ENCODE results near the gene ASCL2.
"Not testable (repeated sequence)": the region's sequence is repeated elsewhere in the genome, so short reads cannot be mapped to it uniquely, and the experiment has no call there.

Gene ASCL2

GRCh38 chr11:2297623-2298030, 27.2 kb upstream of the ASCL2 start:
- DNase-seq (ENCODE audit: low spot score) = no peak

- DNase-seq (ENCODE audit: low spot score) = no peak
These were observed 26.7 kb upstream of the ASCL2 start for GRCh38 chr11:2296913-2297622.

- no peak for DNase-seq (ENCODE audit: low spot score)
These were observed 25.9 kb upstream of the ASCL2 start for GRCh38 chr11:2295971-2296912.

- DNase-seq (ENCODE audit: low spot score) = no peak
These were observed 24.5 kb upstream of the ASCL2 start for GRCh38 chr11:2294926-2295290.

GRCh38 chr11:2293984-2294925, 23.9 kb upstream of the ASCL2 start:
- no peak for DNase-seq (ENCODE audit: low spot score)

- no peak for DNase-seq (ENCODE audit: low spot score)
These were observed 23.2 kb upstream of the ASCL2 start for GRCh38 chr11:2293531-2293971.

GRCh38 chr11:2290351-2290841, 20.0 kb upstream of the ASCL2 start:
- no peak for DNase-seq (ENCODE audit: low spot score)

- no peak for DNase-seq (ENCODE audit: low spot score)
These were observed 19.5 kb upstream of the ASCL2 start for GRCh38 chr11:2289859-2290258.

GRCh38 chr11:2289350-2289749, 19.0 kb upstream of the ASCL2 start:
- DNase-seq (ENCODE audit: low spot score) = no peak

- no peak for DNase-seq (ENCODE audit: low spot score)
These were observed 16.7 kb upstream of the ASCL2 start for GRCh38 chr11:2287091-2287490.

- DNase-seq (ENCODE audit: low spot score) = not testable (repeated sequence)
These were observed 16.0 kb upstream of the ASCL2 start for GRCh38 chr11:2286350-2286749.

- no peak for DNase-seq (ENCODE audit: low spot score)
These were observed 9.8 kb upstream of the ASCL2 start for GRCh38 chr11:2280208-2280607.

GRCh38 chr11:2277933-2278523, 7.6 kb upstream of the ASCL2 start:
- no peak for DNase-seq (ENCODE audit: low spot score)

- DNase-seq (ENCODE audit: low spot score) = no peak
These were observed 6.6 kb upstream of the ASCL2 start for GRCh38 chr11:2277008-2277346.

- DNase-seq (ENCODE audit: low spot score) = no peak
These were observed 6.1 kb upstream of the ASCL2 start for GRCh38 chr11:2276280-2277007.

- no peak for DNase-seq (ENCODE audit: low spot score)
These were observed 5.2 kb upstream of the ASCL2 start for GRCh38 chr11:2275334-2276279.

- no peak for DNase-seq (ENCODE audit: low spot score)
These were observed 3.4 kb upstream of the ASCL2 start for GRCh38 chr11:2273771-2274170.

- DNase-seq (ENCODE audit: low spot score) = no peak
These were observed 2.9 kb upstream of the ASCL2 start for GRCh38 chr11:2273311-2273710.

GRCh38 chr11:2272946-2273280, 2.5 kb upstream of the ASCL2 start:
- DNase-seq (ENCODE audit: low spot score) = no peak

Measured in HuH-7.5 (cell line).